ENCODE results near the gene RFT1.

RFT1 gene

GRCh38 chr3:53051929-53052328 lies 78.3 kb downstream of the RFT1 start:
- CTCF ChIA-PET = no interaction called here
- H3K4me3 ChIP-seq (ENCODE audit: low read depth, low read length) = no peak overlapping the region
- DNase-seq (ENCODE audit: low read depth, low spot score) = no peak
- no peak for TF ChIP-seq CTCF (IDR thresholded peaks at IDR 0.05; ENCODE audit: insufficient read depth, low read length, missing control alignments)
- POLR2A ChIA-PET = interaction anchor here (0.5 kb wide), 1 partner anchor 297 kb away, joined by 3 read pairs; no protein-coding TSS in a partner anchor

- POLR2A ChIA-PET = no interaction called here
- no peak for TF ChIP-seq CTCF (IDR thresholded peaks at IDR 0.05; ENCODE audit: insufficient read depth, low read length, missing control alignments)
- CTCF ChIA-PET = interaction anchor here (1.0 to 1.5 kb wide), 3 partner anchors 9 to 24 kb away, joined by 3 to 4 read pairs (median 3); no protein-coding TSS in a partner anchor
- DNase-seq (ENCODE audit: low read depth, low spot score) = no peak
- no peak overlapping the region for H3K4me3 ChIP-seq (ENCODE audit: low read depth, low read length)
These were observed 80.2 kb downstream of the RFT1 start for GRCh38 chr3:53049987-53050386.

- CTCF ChIA-PET = interaction anchor here (0.8 to 1.0 kb wide), 2 partner anchors 11 to 27 kb away, joined by 3 to 4 read pairs; no protein-coding TSS in a partner anchor
- POLR2A ChIA-PET = interaction anchor here (0.6 to 0.7 kb wide), 2 partner anchors 11 to 13 kb away, joined by 3 read pairs; no protein-coding TSS in a partner anchor
- no peak for DNase-seq (ENCODE audit: low read depth, low spot score)
These were observed 83.8 kb downstream of the RFT1 start for GRCh38 chr3:53046171-53047170.

GRCh38 chr3:53045518-53046170 lies 84.6 kb downstream of the RFT1 start, which contains the start of gene SFMBT1:
TSS of gene SFMBT1 (minus strand) at chr3:53046073. CDS start at chr3:52969128, 76,945 bp downstream.
- TF ChIP-seq CTCF (IDR thresholded peaks at IDR 0.05; ENCODE audit: insufficient read depth, low read length, missing control alignments) = no peak
- DNase-seq (ENCODE audit: low read depth, low spot score) = no peak

More at GRCh38 chr3:53046171-53047170, 83.8 kb downstream of the RFT1 start:
- TF ChIP-seq CTCF (IDR thresholded peaks at IDR 0.05; ENCODE audit: insufficient read depth, low read length, missing control alignments) = peak; percentile 50
- peak overlapping the region; percentile 69 for H3K4me3 ChIP-seq (ENCODE audit: low read depth, low read length)

GRCh38 chr3:53044711-53045517 lies 85.3 kb downstream of the RFT1 start:
- H3K4me3 ChIP-seq (ENCODE audit: low read depth, low read length) = peak overlapping the region; percentile 69
- DNase-seq (ENCODE audit: low read depth, low spot score) = no peak
- ChIA-PET POLR2A (no interaction called here), CTCF (interaction anchor here (0.8 to 1.0 kb wide), 2 partner anchors 9 to 29 kb away, joined by 3 to 4 read pairs; no protein-coding TSS in a partner anchor)
- no peak for TF ChIP-seq CTCF (IDR thresholded peaks at IDR 0.05; ENCODE audit: insufficient read depth, low read length, missing control alignments)

More at GRCh38 chr3:53045518-53046170, 84.6 kb downstream of the RFT1 start, which contains the start of gene SFMBT1:
- H3K4me3 ChIP-seq (ENCODE audit: low read depth, low read length) = peak within 1 kb of the TSS; percentile 69
- ChIA-PET POLR2A (interaction anchor here (0.6 to 0.7 kb wide), 2 partner anchors 11 to 13 kb away, joined by 3 read pairs; no protein-coding TSS in a partner anchor), CTCF (interaction anchor here (0.8 to 1.0 kb wide), 2 partner anchors 10 to 28 kb away, joined by 3 to 4 read pairs; no protein-coding TSS in a partner anchor)

Measured in AG04449 (cell line).